Transverse colon (tissue), 4 donors: ENCODE measurements around the gene TCAP.

Source experiments
- CTCF ChIP-seq, 5 experiments: fragments of 200-600 bp in 3 of 5; fragments of 450-650 bp in 2 of 5; sonication (generic) in 3 of 5; IDR thresholded peaks; 1 replicate in 2 of 5; 2 replicates in 3 of 5; pipeline ENCODE4 v1.5.1; 2016 to 2017; ENCODE audit warnings: antibody characterized with exemption in 5 of 5, inconsistent platforms in 3 of 5, mild to moderate bottlenecking in 2 of 5, moderate library complexity in 1 of 5
- POLR2A ChIP-seq: fragments of 450-650 bp; IDR thresholded peaks from one replicate; pipeline ENCODE4 v1.6.1; 2016; ENCODE audit warnings: antibody characterized with exemption, mild to moderate bottlenecking, moderate library complexity
- POLR2AphosphoS5 ChIP-seq, 3 donors: sonication (generic); formaldehyde crosslinking; IDR thresholded peaks; one replicate each; pipeline ENCODE4 v1.6.1; 2016; ENCODE audit warnings: antibody characterized with exemption in 3 of 3

GRCh38 chr17:39672522-39673334, 7.6 kb downstream of the TCAP start:
- TF ChIP-seq POLR2AphosphoS5 (IDR thresholded peaks at IDR 0.05) (no peak), CTCF (IDR thresholded peaks at IDR 0.05) (peak in 1 of 5 experiments; percentile 4), POLR2A (no peak)
